Activated CD4-positive, alpha-beta T cell treated with anti-CD3 and anti-CD28 coated beads, Interleukin-2, amount 50 U/mL, for 24 hours (primary cell): ENCODE data around the gene UNC13D.
"Not testable (repeated sequence)": the region's sequence is repeated elsewhere in the genome, so short reads cannot be mapped to it uniquely, and the experiment has no call there.

Source experiments
- DNase-seq, 2 donors: peaks; one replicate each; pipeline ENCODE4 v3.0.0-alpha.2; 2020; ENCODE audit warnings: low read depth in 1 of 2, low spot score in 1 of 2

UNC13D gene

GRCh38 chr17:75853433-75853832, 9.2 kb upstream of the UNC13D start:
- DNase-seq: no peak

GRCh38 chr17:75851693-75851991, 7.4 kb upstream of the UNC13D start:
- DNase-seq: not testable (repeated sequence)

- DNase-seq: no peak
These were observed 6.9 kb upstream of the UNC13D start for GRCh38 chr17:75850928-75851692.

GRCh38 chr17:75849724-75850123, 5.5 kb upstream of the UNC13D start:
- no peak for DNase-seq

GRCh38 chr17:75849279-75849646, 5.1 kb upstream of the UNC13D start:
- DNase-seq: no peak

- DNase-seq: peak; percentile 73 to 77
These were observed 4.5 kb upstream of the UNC13D start for GRCh38 chr17:75848523-75849278.

- DNase-seq: no peak
These were observed 3.7 kb upstream of the UNC13D start for GRCh38 chr17:75847614-75848522.

- DNase-seq: no peak
These were observed 2.7 kb upstream of the UNC13D start for GRCh38 chr17:75846692-75847613.

GRCh38 chr17:75845933-75846691, 1.9 kb upstream of the UNC13D start:
- DNase-seq: no peak

GRCh38 chr17:75845058-75845711, 981 bp upstream of the UNC13D start:
- peak; percentile 41 to 52 for DNase-seq

GRCh38 chr17:75844530-75845057, 390 bp upstream of the UNC13D start:
- DNase-seq: no peak

- DNase-seq: no peak
These were observed 1.1 kb downstream of the UNC13D start for GRCh38 chr17:75842963-75843576.

- no peak for DNase-seq
These were observed 1.8 kb downstream of the UNC13D start for GRCh38 chr17:75842411-75842810.

GRCh38 chr17:75840799-75841164, 3.4 kb downstream of the UNC13D start:
- no peak for DNase-seq

GRCh38 chr17:75839942-75840798, 4.0 kb downstream of the UNC13D start:
- DNase-seq: no peak

GRCh38 chr17:75838410-75838809, 5.8 kb downstream of the UNC13D start:
- DNase-seq: no peak

- no peak for DNase-seq
These were observed 6.3 kb downstream of the UNC13D start for GRCh38 chr17:75837899-75838298.

- no peak for DNase-seq
These were observed 7.6 kb downstream of the UNC13D start for GRCh38 chr17:75836605-75837004.
